ENCODE measurements around the gene CTAGE9.

DNA sequence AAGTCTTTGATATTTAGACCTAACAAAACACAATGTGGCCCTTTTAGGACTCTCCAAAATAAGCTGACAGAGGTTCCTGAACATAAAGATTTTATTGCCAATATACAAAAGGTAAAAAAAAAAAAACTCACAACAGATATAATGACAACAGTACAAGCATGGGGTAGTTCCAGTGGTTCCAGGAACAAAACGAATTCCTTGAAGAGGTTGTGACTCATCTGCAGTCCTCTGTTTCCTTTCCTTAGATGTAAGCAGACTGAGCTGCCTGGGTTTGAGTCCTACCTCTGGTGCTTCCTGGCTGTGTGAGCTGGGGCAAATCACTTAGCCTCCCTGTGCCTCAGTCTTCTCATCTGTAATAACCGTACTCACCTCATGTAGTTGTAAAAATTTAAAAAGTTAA is 13.3 kb upstream of the CTAGE9 start:
- no peak for TF ChIP-seq EZH2 (IDR thresholded peaks at IDR 0.05; ENCODE audit: borderline replicate concordance, low read depth, low read length, severe bottlenecking)
- TF ChIP-seq, protein P1, sequence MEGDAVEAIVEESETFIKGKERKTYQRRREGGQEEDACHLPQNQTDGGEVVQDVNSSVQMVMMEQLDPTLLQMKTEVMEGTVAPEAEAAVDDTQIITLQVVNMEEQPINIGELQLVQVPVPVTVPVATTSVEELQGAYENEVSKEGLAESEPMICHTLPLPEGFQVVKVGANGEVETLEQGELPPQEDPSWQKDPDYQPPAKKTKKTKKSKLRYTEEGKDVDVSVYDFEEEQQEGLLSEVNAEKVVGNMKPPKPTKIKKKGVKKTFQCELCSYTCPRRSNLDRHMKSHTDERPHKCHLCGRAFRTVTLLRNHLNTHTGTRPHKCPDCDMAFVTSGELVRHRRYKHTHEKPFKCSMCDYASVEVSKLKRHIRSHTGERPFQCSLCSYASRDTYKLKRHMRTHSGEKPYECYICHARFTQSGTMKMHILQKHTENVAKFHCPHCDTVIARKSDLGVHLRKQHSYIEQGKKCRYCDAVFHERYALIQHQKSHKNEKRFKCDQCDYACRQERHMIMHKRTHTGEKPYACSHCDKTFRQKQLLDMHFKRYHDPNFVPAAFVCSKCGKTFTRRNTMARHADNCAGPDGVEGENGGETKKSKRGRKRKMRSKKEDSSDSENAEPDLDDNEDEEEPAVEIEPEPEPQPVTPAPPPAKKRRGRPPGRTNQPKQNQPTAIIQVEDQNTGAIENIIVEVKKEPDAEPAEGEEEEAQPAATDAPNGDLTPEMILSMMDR (IDR thresholded peaks at IDR 0.05; ENCODE audit: borderline replicate concordance, extremely low read depth, low read length, poor library complexity, severe bottlenecking): no peak
